Astrocyte (in vitro differentiated cells and primary cell): Measurements from ENCODE around the gene SRSF8. TPM values are rescaled to one million over a fixed set of nuclear protein-coding genes. Genes with fewer than 3 reads are reported as not detected.

ENCODE experiments used
- DNase-seq: peaks from one replicate; pipeline ENCODE4 v3.0.0-alpha.2; 2010; ENCODE audit warnings: low read depth
- FAIRE-seq: peaks from 2 replicates; lab custom pipeline; 2011; peaks lifted over from hg19 to GRCh38; lab: Jason Lieb, UNC
- H2AFZ ChIP-seq: 2 replicates; pipeline ENCODE4 v1.6.0; 2012; ENCODE audit warnings: low read depth, low read length, inconsistent platforms
- H3K27ac ChIP-seq: 2 replicates; pipeline ENCODE4 v1.5.1; 2011; ENCODE audit warnings: low read depth, low read length, inconsistent platforms
- H3K27me3 ChIP-seq: 2 replicates; pipeline ENCODE4 v1.6.0; 2011; ENCODE audit warnings: low read length, inconsistent platforms; ENCODE audit not compliant: insufficient read depth
- H3K36me3 ChIP-seq: 2 replicates; pipeline ENCODE4 v1.5.1; 2011; ENCODE audit warnings: low read length, inconsistent platforms; ENCODE audit not compliant: insufficient read depth
- H3K4me1 ChIP-seq: 2 replicates; pipeline ENCODE4 v1.5.1; 2011; ENCODE audit warnings: low read length, inconsistent platforms; ENCODE audit not compliant: insufficient read depth
- H3K4me2 ChIP-seq: 2 replicates; pipeline ENCODE4 v1.6.0; 2012; ENCODE audit warnings: low read length, inconsistent platforms
- H3K4me3 ChIP-seq: 2 replicates; pipeline ENCODE4 v1.5.1; 2011; ENCODE audit warnings: low read depth, mild to moderate bottlenecking, low read length, inconsistent platforms; ENCODE audit not compliant: insufficient read depth
- H3K79me2 ChIP-seq: 2 replicates; pipeline ENCODE4 v1.6.0; 2012; ENCODE audit warnings: mild to moderate bottlenecking, low read length, inconsistent platforms; ENCODE audit not compliant: insufficient read depth
- H3K9ac ChIP-seq: 2 replicates; pipeline ENCODE4 v1.6.0; 2012; ENCODE audit warnings: mild to moderate bottlenecking, low read length, inconsistent platforms
- H3K9me3 ChIP-seq: 2 replicates; pipeline ENCODE4 v1.5.1; 2012; ENCODE audit warnings: low read depth, mild to moderate bottlenecking, low read length, inconsistent platforms; ENCODE audit not compliant: insufficient read depth
- H4K20me1 ChIP-seq: 2 replicates; pipeline ENCODE4 v1.6.0; 2012; ENCODE audit warnings: low read length, inconsistent platforms; ENCODE audit not compliant: insufficient read depth
- H3K27ac Mint-ChIP-seq: one replicate; pipeline ENCODE4 v1.8.0; 2021; ENCODE audit warnings: mild to moderate bottlenecking, mixed read lengths; ENCODE audit not compliant: unreplicated experiment
- H3K27me3 Mint-ChIP-seq: one replicate; pipeline ENCODE4 v1.8.0; 2021; ENCODE audit warnings: low read depth, mixed read lengths; ENCODE audit not compliant: unreplicated experiment
- H3K36me3 Mint-ChIP-seq: one replicate; pipeline ENCODE4 v1.8.0; 2021; ENCODE audit warnings: low read depth, mixed read lengths; ENCODE audit not compliant: unreplicated experiment
- H3K4me1 Mint-ChIP-seq: one replicate; pipeline ENCODE4 v1.8.0; 2021; ENCODE audit warnings: low read depth, mixed read lengths; ENCODE audit not compliant: unreplicated experiment
- H3K4me3 Mint-ChIP-seq: one replicate; pipeline ENCODE4 v1.8.0; 2021; ENCODE audit warnings: mild to moderate bottlenecking, moderate library complexity, mixed read lengths; ENCODE audit not compliant: unreplicated experiment
- H3K9me3 Mint-ChIP-seq: one replicate; pipeline ENCODE4 v1.8.0; 2021; ENCODE audit warnings: mild to moderate bottlenecking, mixed read lengths; ENCODE audit not compliant: unreplicated experiment
- CTCF ChIP-seq: IDR thresholded peaks from 2 replicates; pipeline ENCODE4 v1.5.1; 2011; ENCODE audit warnings: low read depth, mild to moderate bottlenecking, inconsistent platforms, low read length, moderate library complexity; ENCODE audit not compliant: insufficient read depth
- EZH2 ChIP-seq: IDR thresholded peaks from 2 replicates; pipeline ENCODE4 v1.6.1; 2012; ENCODE audit warnings: mild to moderate bottlenecking, low read length, inconsistent platforms; ENCODE audit not compliant: insufficient read depth
- total RNA-seq: library from RNA; stranded (reverse); gene quantifications from 2 replicates; pipeline ENCODE4 v1.2.1, GENCODE V29; 2021

Gene SRSF8
- total RNA-seq, 1 donor from 2014 or later: 47.5 TPM

DNA sequence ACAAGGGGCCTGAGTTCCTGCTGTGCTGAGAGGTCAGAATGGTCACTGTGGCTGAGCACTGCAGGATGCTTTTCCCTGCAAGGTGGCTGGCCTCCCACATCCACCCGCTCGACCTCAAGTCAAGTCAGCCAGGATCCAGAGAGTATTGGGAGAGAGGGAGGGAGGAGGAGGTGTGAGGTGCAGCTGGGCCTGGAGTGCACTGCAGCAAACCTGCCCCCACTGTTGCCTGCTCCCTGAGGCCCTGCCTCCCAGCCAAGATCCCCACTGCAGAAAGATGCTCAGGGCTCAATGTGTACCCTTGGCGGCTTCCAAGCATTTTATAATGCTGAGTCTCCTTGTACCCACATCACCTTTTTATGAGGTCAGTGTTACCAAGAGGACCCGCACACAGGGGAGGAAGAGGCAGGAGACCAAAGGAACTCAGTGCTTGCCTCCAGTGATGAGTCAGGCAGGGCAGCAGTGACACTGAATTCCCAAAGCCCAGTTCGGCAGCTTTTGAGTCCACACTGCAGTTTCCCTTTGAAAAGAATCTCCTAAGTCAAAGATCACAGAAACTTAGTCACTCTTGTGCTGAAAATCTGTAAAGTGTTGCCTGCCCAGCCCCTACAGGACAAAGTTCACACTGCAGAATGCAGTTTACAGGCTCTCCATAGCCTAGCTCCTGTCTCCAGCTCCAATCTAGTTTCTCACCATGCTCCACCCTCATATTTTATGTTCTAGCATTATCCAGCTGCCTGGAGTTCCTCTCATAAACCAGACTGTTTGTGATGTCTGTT is 26.0 kb downstream of the SRSF8 start:
- no peaks in the 10 kb centered on the region for H3K27me3 ChIP-seq
- peaks cover 5% of the 10 kb centered on the region for H4K20me1 ChIP-seq
- Mint-ChIP-seq H3K27ac (peak overlapping the region; percentile 29), H3K4me3 (no peak overlapping the region), H3K4me1 (peaks cover 42% of the 10 kb centered on the region), H3K9me3 (no peaks in the 10 kb centered on the region), H3K36me3 (no peaks in the 10 kb centered on the region), H3K27me3 (peaks cover 3% of the 10 kb centered on the region)
- H3K9me3 ChIP-seq: no peaks in the 10 kb centered on the region
- peak overlapping the region; percentile 39 for H3K27ac ChIP-seq
- H2AFZ ChIP-seq: no peak overlapping the region
- peaks cover 36% of the 10 kb centered on the region for H3K4me1 ChIP-seq
- peaks cover 18% of the 10 kb centered on the region for H3K79me2 ChIP-seq
- no peak overlapping the region for H3K4me3 ChIP-seq
- peak; percentile 55 for TF ChIP-seq CTCF
- no peak for TF ChIP-seq EZH2
- H3K36me3 ChIP-seq: no peaks in the 10 kb centered on the region
- peak overlapping the region; percentile 58 for H3K4me2 ChIP-seq
- DNase-seq: peak; percentile 63
- peak overlapping the region; percentile 34 for H3K9ac ChIP-seq
- peak; percentile 93 for FAIRE-seq

GRCh38 chr11:95093548-95093947 is 26.8 kb downstream of the SRSF8 start:
- DNase-seq: no peak
- no peaks in the 10 kb centered on the region for H3K9me3 Mint-ChIP-seq
- peak overlapping the region; percentile 4 for H3K4me3 Mint-ChIP-seq
- peak overlapping the region; percentile 58 for H3K4me2 ChIP-seq
- H3K27me3 ChIP-seq: no peaks in the 10 kb centered on the region
- no peak overlapping the region for H3K9ac ChIP-seq
- H3K27ac Mint-ChIP-seq: peak overlapping the region; percentile 29
- peaks cover 3% of the 10 kb centered on the region for H3K27me3 Mint-ChIP-seq
- H3K4me3 ChIP-seq: no peak overlapping the region
- no peaks in the 10 kb centered on the region for H3K36me3 Mint-ChIP-seq
- peaks cover 36% of the 10 kb centered on the region for H3K4me1 ChIP-seq
- peaks cover 26% of the 10 kb centered on the region for H3K79me2 ChIP-seq
- H3K4me1 Mint-ChIP-seq: peaks cover 42% of the 10 kb centered on the region
- TF ChIP-seq CTCF (no peak), EZH2 (no peak)
- no peak for FAIRE-seq
- no peaks in the 10 kb centered on the region for H3K36me3 ChIP-seq
- H2AFZ ChIP-seq: no peak overlapping the region
- no peak overlapping the region for H3K27ac ChIP-seq
- peaks cover 5% of the 10 kb centered on the region for H4K20me1 ChIP-seq
- H3K9me3 ChIP-seq: no peaks in the 10 kb centered on the region
